ENCODE measurements around the gene LRP10.
A peak's percentile ranks its signal among the peaks of the same experiment; 100 is the strongest.
"Not testable (repeated sequence)": the region's sequence is repeated elsewhere in the genome, so short reads cannot be mapped to it uniquely, and the experiment has no call there.

The LRP10 gene

DNA sequence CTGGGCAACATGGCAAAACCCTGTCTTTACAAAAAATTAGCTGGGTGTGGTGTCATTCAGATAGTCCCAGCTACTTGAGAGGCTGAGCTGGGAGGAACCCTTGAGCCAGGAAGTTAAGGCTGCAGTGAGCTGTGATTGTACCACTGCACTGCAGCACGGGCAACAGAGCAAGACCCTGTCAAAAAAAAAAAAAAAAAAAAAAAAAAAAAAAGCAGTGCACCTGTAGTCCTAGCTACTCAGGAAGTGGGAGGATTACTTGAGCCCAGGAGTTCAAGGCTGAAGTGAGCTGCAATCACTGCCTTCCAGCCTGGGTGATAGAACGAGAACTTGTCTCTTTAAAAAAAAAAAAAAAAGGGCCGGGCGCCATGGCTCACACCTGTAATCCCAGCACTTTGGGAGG, 17.1 kb downstream of the LRP10 start:
- DNase-seq: peak; percentile 44

GRCh38 chr14:22890416-22890815, 18.9 kb downstream of the LRP10 start:
- DNase-seq: peak; percentile 59

- DNase-seq: peak; percentile 53
These were observed 20.9 kb downstream of the LRP10 start for GRCh38 chr14:22892488-22892887.

GRCh38 chr14:22893706-22894105, 22.2 kb downstream of the LRP10 start:
- no peak for DNase-seq

- DNase-seq: no peak
These were observed 23.9 kb downstream of the LRP10 start for GRCh38 chr14:22895402-22895801.

- DNase-seq: no peak
These were observed 24.8 kb downstream of the LRP10 start for GRCh38 chr14:22896356-22896755.

GRCh38 chr14:22896760-22897159, 25.2 kb downstream of the LRP10 start:
- no peak for DNase-seq

GRCh38 chr14:22897357-22897756, 25.8 kb downstream of the LRP10 start:
- no peak for DNase-seq

GRCh38 chr14:22898302-22899090, 27.0 kb downstream of the LRP10 start:
- no peak for DNase-seq

DNA sequence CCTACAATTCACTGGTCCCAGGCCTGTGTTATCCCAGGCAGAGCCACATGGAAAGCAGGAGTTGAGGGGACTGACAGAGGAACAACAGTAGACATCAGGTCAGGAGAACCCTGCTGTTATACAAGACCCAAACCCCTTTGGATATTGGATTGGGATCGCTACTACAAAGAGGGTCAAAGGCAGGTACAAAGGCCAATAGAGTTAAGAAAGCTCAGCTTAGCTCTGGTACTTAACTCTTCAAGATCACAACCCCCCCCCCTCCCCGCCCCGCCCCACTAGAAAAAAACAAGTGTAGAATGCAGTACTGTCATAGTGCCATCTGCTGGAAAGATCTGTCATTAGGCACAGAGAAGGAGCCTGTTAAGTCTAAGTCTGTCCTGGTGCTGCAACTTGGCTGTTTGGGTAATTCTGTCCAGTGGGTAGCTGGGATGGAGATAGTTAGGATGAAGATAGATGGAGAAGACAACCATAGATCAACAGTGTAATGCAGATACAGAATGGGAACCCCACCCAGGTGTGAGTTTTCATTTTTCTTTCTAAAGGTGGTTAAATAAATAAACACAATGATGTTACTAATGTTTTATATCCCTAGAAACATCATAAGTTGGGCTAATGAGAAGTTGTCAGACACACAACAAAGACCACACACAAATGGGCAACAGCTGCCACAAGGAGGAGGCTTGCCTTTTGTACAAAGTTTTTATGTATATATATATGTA, 28.7 kb downstream of the LRP10 start:
- DNase-seq: peak; percentile 83

GRCh38 chr14:22901799-22902198, 30.3 kb downstream of the LRP10 start:
- DNase-seq: no peak

DNA sequence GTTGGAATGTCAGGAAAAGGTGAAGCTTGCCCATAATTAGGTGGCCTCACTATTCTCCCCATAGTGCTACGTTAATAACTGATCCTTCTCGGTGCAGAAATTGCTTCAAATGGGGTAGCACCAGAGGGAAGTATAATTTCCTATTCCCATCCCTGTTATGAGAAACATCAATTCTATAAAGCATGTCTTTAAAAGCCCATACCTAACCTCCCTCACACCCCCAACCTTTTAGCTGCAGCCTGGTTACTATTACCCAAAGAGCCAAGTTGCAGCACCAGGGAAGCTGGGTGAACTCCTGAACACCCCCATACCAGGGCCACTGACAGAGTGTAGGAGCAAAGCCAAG, 32.2 kb downstream of the LRP10 start:
- no peak for DNase-seq

GRCh38 chr14:22905627-22906026, 34.1 kb downstream of the LRP10 start:
- no peak for DNase-seq

DNA sequence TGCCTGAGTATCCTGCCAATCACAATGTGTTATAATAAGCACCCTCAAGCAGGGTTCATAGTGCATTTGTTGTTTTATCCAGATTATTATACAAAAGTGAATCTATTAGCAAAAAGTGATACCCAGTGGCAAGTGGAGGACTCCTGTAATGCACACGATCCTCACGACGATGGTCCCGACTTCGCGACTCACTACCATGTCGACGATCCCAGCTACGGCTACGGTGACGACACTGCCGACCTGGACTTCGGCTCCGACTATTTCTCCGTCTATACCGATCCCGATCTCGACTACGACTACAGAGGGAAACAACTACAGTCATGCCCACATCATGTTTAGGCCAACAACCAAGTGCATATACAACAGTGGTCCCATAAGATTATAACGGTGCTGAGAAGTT, 34.5 kb downstream of the LRP10 start:
- DNase-seq: no peak

- no peak for DNase-seq
These were observed 35.9 kb downstream of the LRP10 start for GRCh38 chr14:22907429-22907828.

DNA sequence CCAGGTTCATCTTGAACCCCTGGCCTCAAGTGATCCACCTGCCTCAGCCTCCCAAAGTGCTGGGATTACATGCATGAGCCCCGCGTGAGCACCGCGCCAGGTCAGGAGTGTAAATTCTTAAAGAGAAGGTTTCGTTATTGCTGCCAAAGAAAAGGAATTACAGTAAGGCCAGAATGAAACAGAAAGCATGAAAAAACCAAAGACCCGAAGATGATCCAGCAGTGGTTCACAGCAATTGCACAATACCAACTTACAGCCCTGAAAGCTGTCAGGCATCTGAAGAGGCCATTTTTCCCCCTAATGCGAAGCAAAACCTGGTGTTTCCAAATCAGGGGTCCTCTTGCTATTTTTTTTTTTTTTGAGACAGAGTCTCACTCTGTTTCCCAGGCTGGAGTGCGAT, 37.1 kb downstream of the LRP10 start:
- DNase-seq: no peak

GRCh38 chr14:22910916-22911315, 39.4 kb downstream of the LRP10 start:
- DNase-seq: no peak

DNA sequence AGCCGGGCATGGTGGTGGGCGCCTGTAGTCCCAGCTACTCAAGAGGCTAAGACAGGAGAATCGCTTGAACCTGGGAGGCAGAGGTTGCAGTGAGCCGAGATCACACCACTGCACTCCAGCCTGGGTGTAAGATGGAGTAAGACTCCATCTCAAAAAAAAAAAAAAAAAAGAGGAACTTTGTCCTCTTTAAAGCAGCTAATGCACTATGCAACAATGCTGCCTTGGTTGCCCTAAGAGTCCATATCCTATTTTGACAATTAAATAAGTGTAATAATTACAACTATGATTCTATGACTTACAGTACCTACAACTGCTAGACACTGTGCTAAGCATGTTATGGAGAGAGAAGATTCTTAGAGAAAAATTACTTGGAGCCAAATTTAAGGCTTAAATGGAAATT, 43.3 kb downstream of the LRP10 start:
- DNase-seq: not testable (repeated sequence)

DNA sequence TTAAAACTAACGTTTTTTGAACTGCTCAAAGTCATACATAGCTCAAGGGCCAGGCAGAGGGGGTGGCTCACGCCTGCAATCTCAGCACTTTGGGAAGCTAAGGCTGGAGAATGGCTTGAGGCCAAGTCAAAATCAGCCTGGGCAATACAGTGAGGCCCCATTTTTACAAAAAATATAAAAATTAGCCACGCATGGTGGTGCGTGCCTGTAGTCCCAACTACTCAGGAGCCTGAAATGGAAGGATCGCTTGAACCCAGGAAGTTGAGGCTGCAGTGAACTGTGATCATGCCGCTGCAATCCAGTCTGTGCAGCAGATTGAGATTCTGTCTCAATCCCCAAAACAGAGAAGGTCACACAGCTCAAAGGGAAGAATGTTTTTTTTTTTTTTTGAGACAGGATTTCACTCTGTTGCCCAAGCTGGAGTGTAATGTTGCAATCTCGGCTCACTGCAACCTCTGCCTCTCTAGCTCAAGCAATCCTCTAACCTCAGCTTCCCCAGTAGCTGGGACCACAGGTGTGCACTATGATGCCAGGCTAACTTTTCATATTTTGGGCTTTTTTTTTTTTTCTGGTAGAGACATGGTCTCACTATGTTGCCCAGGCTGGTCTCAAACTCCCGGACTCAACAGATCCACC, 44.5 kb downstream of the LRP10 start:
- no peak for DNase-seq

GRCh38 chr14:22918804-22919600, 47.5 kb downstream of the LRP10 start, which contains the start of gene RBM23:
Gene RBM23, minus strand, starts transcription at chr14:22919149.
- DNase-seq: peak; percentile 100

- no peak for DNase-seq
These were observed 48.0 kb downstream of the LRP10 start for GRCh38 chr14:22919601-22919921.

DNA sequence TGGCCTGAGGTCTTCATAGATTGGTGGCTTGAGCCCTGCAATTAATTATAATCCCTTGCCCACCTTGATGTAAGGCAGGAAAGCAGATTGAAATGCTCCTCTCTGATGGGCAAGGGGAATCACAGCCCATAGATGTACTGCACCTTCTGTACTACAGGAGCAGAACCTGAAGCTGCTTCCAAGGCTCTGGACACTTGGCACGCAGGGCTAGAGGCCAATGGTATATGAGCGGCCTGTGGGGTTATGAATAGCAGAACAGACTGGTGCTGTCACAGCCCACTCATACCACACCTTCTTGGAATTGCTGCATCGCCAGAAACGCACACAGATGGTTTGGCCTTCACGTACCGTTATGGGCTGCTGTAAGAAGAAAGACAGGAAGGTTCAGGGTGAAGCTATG, 49.2 kb downstream of the LRP10 start:
- no peak for DNase-seq

- DNase-seq: no peak
These were observed 50.8 kb downstream of the LRP10 start for GRCh38 chr14:22922294-22922693.
